Jurkat, Clone E6-1 (cell line): ENCODE measurements around the gene ZNF284. TPM values are rescaled to one million over a fixed set of nuclear protein-coding genes. Genes with fewer than 3 reads are reported as not detected.

Experiments
- DNase-seq: peaks from one replicate; pipeline ENCODE4 v3.0.0-alpha.2; 2011; ENCODE audit warnings: low read depth, low spot score
- H3K4me3 ChIP-seq: 2 replicates; pipeline ENCODE4 v1.5.1; 2011; ENCODE audit warnings: mild to moderate bottlenecking, low read length, control low read depth, moderate library complexity
- polyA plus RNA-seq: library from polyadenylated mRNA; unstranded; fragments of >200 nt; gene quantifications from one replicate; pipeline ENCODE4 v1.2.1, GENCODE V29; 2012; ENCODE audit warnings: missing spikeins; ENCODE audit not compliant: insufficient read length, insufficient read depth

The ZNF284 gene
- polyA plus RNA-seq = not detected

- no peak for DNase-seq
- H3K4me3 ChIP-seq = no peak within 1 kb of the TSS
Observed at GRCh38 chr19:44071824-44072542, at the start of gene ZNF284. Gene ZNF284 (plus strand): TSS chr19:44072159. CDS start chr19:44076390, 4,231 bp downstream.

- no peak for DNase-seq
Observed at GRCh38 chr19:44024900-44025216, 47.1 kb upstream of the ZNF284 start.

GRCh38 chr19:44025217-44025936, 46.6 kb upstream of the ZNF284 start, which contains the start of gene ZNF222:
Gene ZNF222 (plus strand): TSS chr19:44025379. CDS start chr19:44025437, 58 bp downstream.
- peak within 1 kb of the TSS; percentile 49 for H3K4me3 ChIP-seq
- peak; percentile 46 for DNase-seq

More at GRCh38 chr19:44024900-44025216, 47.1 kb upstream of the ZNF284 start:
- H3K4me3 ChIP-seq = peak overlapping the region; percentile 49

DNA sequence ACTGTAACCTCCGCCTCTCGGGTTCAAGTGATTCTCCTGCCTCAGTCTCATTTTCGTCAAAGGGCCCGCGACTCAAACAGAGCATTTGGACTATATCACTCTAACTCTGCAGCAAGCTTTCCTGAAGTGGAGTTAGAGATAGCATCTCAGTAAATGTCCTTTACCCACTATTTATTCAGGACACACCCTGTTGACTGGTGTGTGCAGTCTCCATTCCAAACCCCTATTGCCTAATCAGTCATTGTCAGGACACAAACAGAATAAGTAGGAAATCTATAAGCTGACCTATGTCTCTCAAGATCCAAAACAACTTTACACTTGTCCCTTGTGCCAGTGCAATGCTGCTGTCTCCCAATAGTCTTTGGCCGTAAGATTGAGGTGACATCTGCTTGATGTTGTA, 45.3 kb upstream of the ZNF284 start:
- H3K4me3 ChIP-seq = no peak overlapping the region
- DNase-seq = no peak

GRCh38 chr19:44032001-44032610, 39.9 kb upstream of the ZNF284 start:
- DNase-seq = no peak
- H3K4me3 ChIP-seq = no peak overlapping the region

GRCh38 chr19:44042147-44042546, 29.8 kb upstream of the ZNF284 start:
- DNase-seq = no peak
- no peak overlapping the region for H3K4me3 ChIP-seq

- no peak overlapping the region for H3K4me3 ChIP-seq
- DNase-seq = no peak
Observed at GRCh38 chr19:44050740-44051649, 21.0 kb upstream of the ZNF284 start.

DNA sequence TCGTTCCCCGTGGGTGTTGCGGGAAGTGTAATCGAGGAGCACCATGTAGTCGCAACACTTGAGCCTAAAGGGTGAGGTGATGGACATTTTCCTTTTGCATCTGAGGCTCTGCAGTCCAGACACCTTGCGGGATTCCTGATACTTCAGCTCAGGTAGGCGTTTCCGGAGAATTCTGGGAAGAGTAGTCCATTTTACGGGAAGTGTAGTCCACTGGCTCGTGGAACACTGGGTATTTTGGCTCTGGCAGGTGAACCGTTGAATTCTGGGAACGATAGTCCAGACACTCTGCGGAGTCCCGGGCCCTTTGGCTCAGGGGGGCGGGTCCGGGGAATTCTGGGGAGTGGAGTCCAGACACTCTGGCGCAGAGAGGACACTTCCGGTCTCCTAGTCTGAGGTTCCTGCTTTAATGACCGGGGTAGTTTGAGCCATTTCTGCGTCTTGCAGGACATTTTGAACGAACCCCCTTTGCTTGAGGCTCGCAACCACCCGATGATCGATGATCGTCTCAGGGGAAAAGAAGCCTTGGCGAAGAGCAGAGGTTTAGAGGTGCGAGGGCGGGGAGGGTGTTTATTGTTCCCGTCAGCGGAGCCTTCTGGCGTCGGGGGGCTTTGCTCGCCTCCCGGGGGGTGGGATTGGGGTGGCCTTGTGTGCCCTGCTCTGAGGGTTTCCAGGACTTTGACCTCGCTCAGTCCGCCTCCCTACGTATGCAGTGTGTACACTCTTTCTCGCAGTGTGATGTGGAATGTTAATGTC, 20.1 kb upstream of the ZNF284 start, which contains the start of gene ZNF223:
Gene ZNF223, plus strand, starts transcription at position 387 of the 753 bp plus-strand sequence. CDS start 3,141 bp downstream, outside the sequence.
- no peak within 1 kb of the TSS for H3K4me3 ChIP-seq
- no peak for DNase-seq

DNA sequence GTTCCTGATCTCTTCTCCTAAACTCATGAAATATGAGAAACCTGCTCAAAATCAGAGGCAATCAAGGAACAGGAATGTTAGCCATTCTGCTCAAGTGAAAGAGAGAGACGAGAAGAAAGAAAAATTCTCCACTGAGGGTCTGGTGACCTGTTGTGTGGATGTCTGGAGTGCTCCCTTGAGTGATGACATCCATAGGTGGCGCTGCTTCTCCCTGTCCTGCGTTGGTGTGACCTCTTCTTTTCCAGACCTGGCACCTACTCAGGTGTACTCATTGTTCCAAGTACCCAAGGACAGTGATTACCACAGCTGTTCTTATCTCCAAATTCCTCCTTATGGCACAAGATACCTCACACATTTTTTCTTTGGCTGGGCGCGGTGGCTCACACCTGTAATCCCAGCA, 16.1 kb upstream of the ZNF284 start:
- H3K4me3 ChIP-seq = no peak overlapping the region
- no peak for DNase-seq

GRCh38 chr19:44059229-44059628, 12.7 kb upstream of the ZNF284 start:
- no peak overlapping the region for H3K4me3 ChIP-seq
- DNase-seq = peak; percentile 78

GRCh38 chr19:44061038-44061437, 10.9 kb upstream of the ZNF284 start:
- H3K4me3 ChIP-seq = no peak overlapping the region
- DNase-seq = no peak

- DNase-seq = no peak
- no peak overlapping the region for H3K4me3 ChIP-seq
Observed at GRCh38 chr19:44066305-44066704, 5.7 kb upstream of the ZNF284 start.

GRCh38 chr19:44069415-44069814, 2.5 kb upstream of the ZNF284 start:
- no peak overlapping the region for H3K4me3 ChIP-seq
- DNase-seq = no peak

GRCh38 chr19:44072543-44073401, 813 bp downstream of the ZNF284 start:
- no peak overlapping the region for H3K4me3 ChIP-seq
- no peak for DNase-seq

DNA sequence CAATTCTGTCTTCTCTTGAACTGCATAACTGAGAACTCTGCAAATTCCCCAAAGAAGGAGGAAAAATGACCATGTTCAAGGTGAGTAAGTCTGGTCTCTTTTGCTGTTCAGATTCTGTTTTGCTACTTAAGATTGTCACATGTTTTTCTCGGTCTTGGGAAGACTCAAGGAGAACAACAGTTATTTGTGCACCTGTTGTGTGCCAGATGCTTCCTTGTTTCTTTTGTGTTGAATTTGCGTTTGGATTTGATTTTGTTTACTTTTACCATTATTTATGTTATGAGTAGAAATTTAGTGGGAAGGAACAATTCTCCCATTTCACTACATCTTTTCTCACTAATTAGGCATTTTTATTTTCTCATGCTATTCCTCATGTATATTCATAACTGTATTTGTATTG, 4.4 kb downstream of the ZNF284 start:
- no peak overlapping the region for H3K4me3 ChIP-seq
- no peak for DNase-seq

- no peak overlapping the region for H3K4me3 ChIP-seq
- DNase-seq = no peak
Observed at GRCh38 chr19:44092108-44092507, 20.1 kb downstream of the ZNF284 start.

DNA sequence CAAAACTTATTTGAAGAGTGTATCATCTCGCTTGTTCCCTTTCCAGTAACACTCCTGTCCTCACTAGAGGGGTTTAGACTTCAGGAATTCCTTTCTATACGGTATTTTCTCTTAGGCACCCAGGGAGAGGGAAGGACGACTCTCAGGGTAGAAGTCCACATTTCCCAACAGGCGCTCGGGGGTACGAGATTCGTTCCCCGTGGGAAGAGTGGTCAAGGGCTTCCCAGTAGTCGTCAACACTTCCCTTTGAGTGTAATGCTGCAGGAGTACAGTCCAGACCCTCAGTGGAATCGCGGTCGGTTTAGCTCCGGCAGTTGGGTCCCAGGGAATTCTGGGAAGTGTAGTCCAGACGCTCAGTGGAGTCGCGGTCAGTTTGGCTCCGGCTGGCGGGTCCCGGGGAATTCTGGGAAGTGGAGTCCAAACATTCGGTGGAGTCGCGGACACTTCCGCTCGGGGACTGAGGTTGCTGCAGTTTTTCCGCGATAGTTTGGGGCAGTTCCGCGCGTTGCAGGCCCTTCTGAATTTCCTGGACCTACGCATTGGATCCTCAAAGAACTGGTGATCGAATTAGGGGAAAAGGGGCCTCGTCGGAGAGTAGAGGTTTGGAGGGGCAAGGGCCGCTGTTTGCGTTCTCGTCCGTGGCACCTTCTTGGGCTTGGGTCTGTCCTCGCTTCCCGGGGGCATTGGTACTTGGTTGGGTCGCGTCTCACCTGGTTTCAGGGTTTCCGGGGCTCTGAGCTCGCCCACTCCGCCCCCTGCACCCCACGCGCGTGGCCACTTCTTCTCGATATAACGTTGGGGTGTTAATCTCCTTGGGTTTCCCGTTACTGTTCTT, 22.2 kb downstream of the ZNF284 start, which contains the start of gene ZNF224:
Gene ZNF224, plus strand, starts transcription at position 431 of the 835 bp plus-strand sequence. CDS start 3,513 bp downstream, outside the sequence.
- peak within 1 kb of the TSS; percentile 70 for H3K4me3 ChIP-seq
- DNase-seq = peak; percentile 76
